Neural progenitor cell (in vitro differentiated cells): ENCODE results near the gene BCAS4. TPM values are rescaled to one million over a fixed set of nuclear protein-coding genes. Genes with fewer than 3 reads are reported as not detected.

Source experiments
- DNase-seq: peaks from one replicate; pipeline ENCODE4 v3.0.0-alpha.2; 2016; ENCODE audit warnings: low spot score
- H2AFZ ChIP-seq: fragments of 200-600 bp; sonication (generic); replicated peaks from 2 replicates; pipeline ENCODE4 v1.6.1; 2016; ENCODE audit warnings: antibody characterized with exemption
- H3F3A ChIP-seq: fragments of 200-600 bp; sonication (generic); 2 replicates; pipeline ENCODE4 v1.6.1; 2016; ENCODE audit warnings: antibody characterized with exemption, low read depth
- H3K27ac ChIP-seq: fragments of 200-600 bp; sonication (generic); 2 replicates; pipeline ENCODE4 v1.5.1; 2016; ENCODE audit warnings: mild to moderate bottlenecking
- H3K27me3 ChIP-seq: fragments of 200-600 bp; sonication (generic); 2 replicates; pipeline ENCODE4 v1.6.1; 2016; ENCODE audit warnings: mild to moderate bottlenecking, moderate library complexity
- H3K36me3 ChIP-seq: fragments of 200-600 bp; sonication (generic); 2 replicates; pipeline ENCODE4 v1.5.1; 2016
- H3K4me1 ChIP-seq: fragments of 200-600 bp; sonication (generic); 2 replicates; pipeline ENCODE4 v1.6.1; 2016; ENCODE audit warnings: mixed run types
- H3K4me2 ChIP-seq: fragments of 200-600 bp; sonication (generic); 2 replicates; pipeline ENCODE4 v1.6.1; 2016
- H3K4me3 ChIP-seq: fragments of 200-600 bp; sonication (generic); 2 replicates; pipeline ENCODE4 v1.5.1; 2016
- H3K79me2 ChIP-seq: fragments of 200-600 bp; sonication (generic); 2 replicates; pipeline ENCODE4 v1.6.1; 2016; ENCODE audit warnings: low read depth
- H3K9ac ChIP-seq: fragments of 200-600 bp; sonication (generic); 2 replicates; pipeline ENCODE4 v1.6.1; 2016
- H3K9me3 ChIP-seq: fragments of 200-600 bp; sonication (generic); 2 replicates; pipeline ENCODE4 v1.5.1; 2016; ENCODE audit warnings: low read depth
- H4K20me1 ChIP-seq: fragments of 200-600 bp; sonication (generic); 2 replicates; pipeline ENCODE4 v1.6.1; 2016; ENCODE audit warnings: low read depth
- H3K27ac Mint-ChIP-seq: 3 replicates; pipeline ENCODE4 v1.8.0; 2021; ENCODE audit warnings: mixed read lengths
- H3K27me3 Mint-ChIP-seq: 2 replicates; pipeline ENCODE4 v1.8.0; 2022; ENCODE audit warnings: low read depth, mild to moderate bottlenecking, inconsistent platforms, moderate library complexity, mixed read lengths; ENCODE audit not compliant: insufficient read depth
- H3K36me3 Mint-ChIP-seq: 3 replicates; pipeline ENCODE4 v1.8.0; 2021; ENCODE audit warnings: mixed read lengths
- H3K4me1 Mint-ChIP-seq: 3 replicates; pipeline ENCODE4 v1.8.0; 2021; ENCODE audit warnings: mixed read lengths
- H3K4me3 Mint-ChIP-seq: 3 replicates; pipeline ENCODE4 v1.8.0; 2021; ENCODE audit warnings: mild to moderate bottlenecking, moderate library complexity, mixed read lengths
- H3K9me3 Mint-ChIP-seq: 3 replicates; pipeline ENCODE4 v1.8.0; 2020; ENCODE audit warnings: mixed read lengths
- CTCF ChIP-seq: fragments of 200-600 bp; sonication (generic); IDR thresholded peaks from 2 replicates; pipeline ENCODE4 v1.5.1; 2017; ENCODE audit warnings: antibody characterized with exemption, mild to moderate bottlenecking
- EZH2 ChIP-seq: fragments of 200-600 bp; sonication (generic); IDR thresholded peaks from 2 replicates; pipeline ENCODE4 v1.6.1; 2017; ENCODE audit warnings: antibody characterized with exemption, mild to moderate bottlenecking, moderate library complexity
- EZH2phosphoT487 ChIP-seq: fragments of 200-600 bp; sonication (generic); IDR thresholded peaks from 2 replicates; pipeline ENCODE4 v1.6.1; 2017; ENCODE audit warnings: antibody characterized with exemption
- total RNA-seq: library from RNA; depleted of rRNA; stranded (reverse); fragments of >200 nt; gene quantifications from 2 replicates; pipeline ENCODE4 v1.2.3, GENCODE V29; 2015; ENCODE audit warnings: low replicate concordance

The BCAS4 gene
- total RNA-seq = 15.3 and 24.1 TPM in 2 replicates

DNA sequence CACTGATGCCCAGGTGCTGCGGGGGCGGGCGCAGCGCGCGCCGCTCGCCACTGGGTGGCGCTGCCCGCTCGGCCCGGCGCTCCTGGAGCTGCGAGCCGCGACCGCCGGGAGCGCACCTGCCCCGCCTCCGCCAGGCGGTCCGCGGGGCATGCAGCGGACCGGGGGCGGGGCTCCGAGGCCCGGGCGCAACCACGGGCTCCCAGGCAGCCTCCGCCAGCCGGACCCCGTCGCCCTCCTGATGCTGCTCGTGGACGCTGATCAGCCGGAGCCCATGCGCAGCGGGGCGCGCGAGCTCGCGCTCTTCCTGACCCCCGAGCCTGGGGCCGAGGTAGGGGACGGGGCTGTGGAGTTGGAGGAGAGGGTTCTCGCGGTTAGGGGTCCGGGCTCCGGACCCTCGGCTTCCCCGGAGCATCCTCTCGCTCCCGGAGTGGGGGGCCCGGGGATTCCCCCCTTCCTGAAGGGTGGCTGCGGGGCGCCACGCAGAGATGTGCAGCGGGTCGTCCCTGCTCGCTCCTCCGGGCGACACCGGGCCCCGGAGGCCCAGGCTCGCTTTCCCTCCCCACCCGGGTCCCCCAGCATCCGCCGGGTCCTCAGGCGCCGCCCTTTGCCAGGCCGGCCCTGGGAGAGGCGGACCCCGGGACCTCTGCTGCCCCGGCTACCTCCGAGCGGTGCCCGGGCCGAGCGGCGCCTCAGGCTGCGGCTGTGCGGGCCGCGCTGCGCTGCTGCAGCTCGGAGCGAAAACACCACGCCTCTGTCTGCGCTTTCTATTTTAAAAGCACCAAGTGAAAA is at the start of gene BCAS4:
TSS of gene BCAS4 (plus strand) at position 216 of the 789 bp plus-strand sequence. CDS start at position 239, 23 bp downstream.
- H3F3A ChIP-seq = peaks cover 34% of the 10 kb centered on the region
- peaks cover 5% of the 10 kb centered on the region for H4K20me1 ChIP-seq
- Mint-ChIP-seq H3K4me3 (peak within 1 kb of the TSS; percentile 92), H3K36me3 (no peaks in the 10 kb centered on the region), H3K27ac (no peak within 1 kb of the TSS), H3K9me3 (no peaks in the 10 kb centered on the region), H3K27me3 (peaks cover 7% of the 10 kb centered on the region), H3K4me1 (peaks cover 28% of the 10 kb centered on the region)
- H3K4me2 ChIP-seq = peak within 1 kb of the TSS; percentile 80
- TF ChIP-seq CTCF = peak; percentile 72
- TF ChIP-seq EZH2phosphoT487 = no peak
- peak; percentile 42 for TF ChIP-seq EZH2
- H3K4me3 ChIP-seq = peak within 1 kb of the TSS; percentile 93
- no peaks in the 10 kb centered on the region for H3K36me3 ChIP-seq
- peak; percentile 95 for DNase-seq
- peaks cover 8% of the 10 kb centered on the region for H3K4me1 ChIP-seq
- no peaks in the 10 kb centered on the region for H3K9me3 ChIP-seq
- peaks cover 20% of the 10 kb centered on the region for H3K79me2 ChIP-seq
- peaks cover 4% of the 10 kb centered on the region for H3K27me3 ChIP-seq
- peak within 1 kb of the TSS; percentile 88 for H2AFZ ChIP-seq
- H3K9ac ChIP-seq = peak within 1 kb of the TSS; percentile 35
- peak within 1 kb of the TSS; percentile 19 for H3K27ac ChIP-seq

GRCh38 chr20:50745634-50746137 is 49.2 kb upstream of the BCAS4 start:
- no peak for DNase-seq

DNA sequence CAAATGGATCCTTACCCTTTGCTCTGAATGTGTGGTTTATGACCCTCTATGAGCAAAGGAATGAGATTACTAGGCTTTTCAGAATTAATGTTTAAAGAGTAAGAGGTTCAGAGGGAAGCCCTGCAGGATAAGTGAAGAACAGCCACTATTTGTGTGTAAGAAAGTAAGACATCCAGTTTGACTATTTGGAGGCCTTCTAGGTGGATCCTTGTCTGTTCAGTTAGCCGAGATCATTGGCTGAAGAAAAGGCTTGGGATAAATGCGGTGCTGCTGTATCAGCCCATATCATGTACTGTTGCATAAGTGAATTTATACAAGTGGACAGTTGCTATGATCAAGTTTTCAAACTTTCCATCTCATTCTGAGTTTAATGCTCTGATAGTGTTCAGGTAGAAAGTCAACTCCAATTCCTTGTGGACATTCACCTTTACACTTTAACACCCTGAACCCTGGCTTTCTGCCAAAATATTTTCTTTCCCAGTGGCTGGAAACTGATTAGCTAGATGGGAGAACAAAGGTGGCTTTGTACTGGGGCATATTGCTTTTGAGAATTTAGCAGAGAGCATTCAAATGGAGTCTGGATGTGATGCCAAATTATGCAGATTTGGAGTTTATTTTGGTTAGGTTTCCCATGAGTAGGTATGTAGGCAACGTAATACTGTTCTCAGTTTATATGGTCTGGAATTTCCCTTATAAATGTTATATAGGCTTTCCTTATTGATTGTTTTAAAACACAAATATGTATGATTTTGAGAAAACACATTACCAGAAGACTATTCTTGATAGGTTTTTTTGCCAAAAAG is 48.5 kb upstream of the BCAS4 start:
- DNase-seq = no peak
- H2AFZ ChIP-seq = no peak overlapping the region
- Mint-ChIP-seq H3K27ac (no peak overlapping the region), H3K4me1 (peaks cover 26% of the 10 kb centered on the region), H3K36me3 (peaks cover 6% of the 10 kb centered on the region), H3K9me3 (no peaks in the 10 kb centered on the region), H3K4me3 (no peak overlapping the region), H3K27me3 (no peaks in the 10 kb centered on the region)
- H3K4me1 ChIP-seq = peaks cover 31% of the 10 kb centered on the region
- peaks cover 46% of the 10 kb centered on the region for H4K20me1 ChIP-seq
- TF ChIP-seq EZH2phosphoT487 (no peak), CTCF (no peak), EZH2 (no peak)
- no peaks in the 10 kb centered on the region for H3K9me3 ChIP-seq
- no peak overlapping the region for H3K9ac ChIP-seq
- peaks cover 55% of the 10 kb centered on the region for H3F3A ChIP-seq
- H3K4me3 ChIP-seq = no peak overlapping the region
- no peaks in the 10 kb centered on the region for H3K27me3 ChIP-seq
- H3K4me2 ChIP-seq = no peak overlapping the region
- peaks cover 15% of the 10 kb centered on the region for H3K36me3 ChIP-seq
- peaks cover 80% of the 10 kb centered on the region for H3K79me2 ChIP-seq
- H3K27ac ChIP-seq = peak overlapping the region; percentile 19

More at GRCh38 chr20:50745634-50746137, 49.2 kb upstream of the BCAS4 start:
- Histone ChIP-seq H3K4me1 (peaks cover 33% of the 10 kb centered on the region), H3K27me3 (no peaks in the 10 kb centered on the region), H3K4me2 (no peak overlapping the region), H3K9ac (no peak overlapping the region), H3K4me3 (no peak overlapping the region), H3K36me3 (peaks cover 14% of the 10 kb centered on the region), H3K79me2 (peaks cover 87% of the 10 kb centered on the region), H3F3A (peaks cover 55% of the 10 kb centered on the region), H4K20me1 (peaks cover 48% of the 10 kb centered on the region), H2AFZ (no peak overlapping the region), H3K9me3 (no peaks in the 10 kb centered on the region), H3K27ac (no peak overlapping the region)
- Mint-ChIP-seq H3K27ac (no peak overlapping the region), H3K27me3 (no peaks in the 10 kb centered on the region), H3K4me3 (no peak overlapping the region), H3K4me1 (peaks cover 29% of the 10 kb centered on the region), H3K9me3 (no peaks in the 10 kb centered on the region), H3K36me3 (peaks cover 9% of the 10 kb centered on the region)
- no peak for TF ChIP-seq EZH2
- no peak for TF ChIP-seq CTCF
- no peak for TF ChIP-seq EZH2phosphoT487
